NCI-H2227 (cell line): ENCODE results near the gene GDE1.

Experiments used
- DNase-seq: peaks from one replicate; lab custom pipeline; 2025; ENCODE audit not compliant: unreplicated experiment; lab: John Stamatoyannopoulos, UW

The GDE1 gene

GRCh38 chr16:19524616-19525384 is 2.9 kb upstream of the GDE1 start:
- peak; percentile 35 for DNase-seq

- DNase-seq, result no peak
Observed at GRCh38 chr16:19524356-19524615, 2.4 kb upstream of the GDE1 start.

DNA sequence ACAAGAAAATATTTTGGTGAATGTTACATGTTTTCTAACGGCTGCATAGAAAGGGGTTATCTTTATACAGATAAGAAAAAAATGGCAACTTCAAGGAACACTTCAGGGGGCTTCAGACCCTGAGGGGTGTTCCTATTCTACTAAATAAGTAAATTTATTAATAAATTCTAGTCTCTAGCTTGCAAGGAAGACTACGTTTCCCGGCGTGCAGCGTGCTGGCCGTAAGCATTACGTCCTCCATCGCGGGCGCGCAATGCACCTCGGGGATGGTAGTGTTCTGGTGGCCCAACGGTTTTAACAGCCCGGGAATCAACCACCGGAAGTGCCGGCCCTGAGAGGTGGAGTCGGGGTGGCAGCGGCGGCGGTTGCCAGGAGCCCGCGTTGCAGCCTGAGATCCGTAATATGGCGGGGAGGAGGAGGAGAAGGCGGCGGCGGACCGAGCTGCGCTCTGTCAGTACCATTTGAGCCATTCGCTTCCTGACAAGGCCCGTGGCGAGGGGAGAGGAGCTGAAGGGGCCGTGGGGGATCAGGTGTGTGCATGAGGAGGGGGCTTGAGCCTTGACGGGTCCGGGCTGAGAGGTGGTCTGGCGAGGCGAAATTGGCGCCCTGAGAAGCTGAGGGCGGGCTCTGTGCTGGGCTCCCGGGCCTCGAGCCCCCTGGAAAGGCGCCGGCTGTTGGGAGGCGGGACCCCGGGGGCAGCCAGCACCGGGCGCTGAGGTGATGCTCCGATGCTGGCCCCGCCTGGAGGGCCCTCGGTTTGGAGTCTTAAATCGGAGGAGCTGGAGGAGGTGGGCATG is 1.9 kb upstream of the GDE1 start, which contains the start of gene CCP110:
Gene CCP110, plus strand, starts transcription at position 384 of the 797 bp plus-strand sequence. CDS start 3,940 bp downstream, outside the sequence.
- peak; percentile 98 for DNase-seq

DNA sequence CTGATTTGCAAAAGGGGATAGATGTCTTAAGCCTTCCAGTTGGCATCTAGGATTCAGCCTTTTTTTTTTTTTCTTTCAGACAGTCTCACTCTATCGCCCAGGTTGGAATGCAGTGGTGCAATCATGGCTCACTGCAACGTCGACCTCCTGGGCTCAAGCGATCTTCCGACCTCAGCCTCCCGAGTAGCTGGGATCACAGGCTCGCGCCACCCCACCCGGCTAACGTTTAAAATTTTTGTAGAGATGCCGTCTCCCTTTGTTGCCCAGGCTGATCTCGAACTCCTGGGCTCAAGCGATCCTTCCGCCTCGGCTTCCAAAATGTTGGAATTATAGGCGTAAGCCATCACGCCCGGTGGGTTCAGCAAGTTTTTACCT is 1.3 kb upstream of the GDE1 start:
- no peak for DNase-seq

DNA sequence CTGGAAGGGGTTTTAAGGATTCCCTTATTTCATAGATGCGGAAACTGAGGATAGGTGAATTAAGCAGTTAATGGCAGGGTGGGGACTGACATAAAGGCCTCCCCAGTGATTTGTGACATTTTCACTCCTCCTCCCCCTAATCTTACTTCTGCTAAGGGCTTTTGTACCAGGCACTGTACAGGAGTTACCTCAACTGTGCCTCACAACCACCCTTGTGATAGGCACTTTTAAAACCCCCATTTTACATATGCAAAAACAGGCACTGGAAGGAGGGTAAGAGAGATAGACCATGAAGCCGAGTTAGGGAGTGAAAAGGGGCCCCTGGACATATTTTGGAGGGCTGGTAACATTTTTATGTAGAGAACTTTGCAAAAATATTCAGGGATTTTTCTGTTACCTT is 862 bp upstream of the GDE1 start:
- DNase-seq, result no peak

DNA sequence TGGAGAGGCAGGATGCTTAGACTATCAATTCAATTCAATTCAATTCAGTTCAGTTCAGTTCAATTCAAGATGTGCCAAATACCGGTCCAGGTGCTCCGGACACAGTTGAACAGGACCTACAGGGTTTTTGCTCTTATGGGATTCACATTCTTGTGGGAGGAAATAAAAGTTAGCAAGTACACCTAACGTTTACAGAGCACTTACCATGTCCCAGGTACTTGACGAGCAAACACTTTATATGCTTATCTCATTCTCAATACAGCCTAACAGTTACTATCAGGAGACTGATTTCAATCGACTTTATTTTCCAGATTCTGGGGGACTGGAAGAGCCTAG is 467 bp upstream of the GDE1 start:
- no peak for DNase-seq

DNA sequence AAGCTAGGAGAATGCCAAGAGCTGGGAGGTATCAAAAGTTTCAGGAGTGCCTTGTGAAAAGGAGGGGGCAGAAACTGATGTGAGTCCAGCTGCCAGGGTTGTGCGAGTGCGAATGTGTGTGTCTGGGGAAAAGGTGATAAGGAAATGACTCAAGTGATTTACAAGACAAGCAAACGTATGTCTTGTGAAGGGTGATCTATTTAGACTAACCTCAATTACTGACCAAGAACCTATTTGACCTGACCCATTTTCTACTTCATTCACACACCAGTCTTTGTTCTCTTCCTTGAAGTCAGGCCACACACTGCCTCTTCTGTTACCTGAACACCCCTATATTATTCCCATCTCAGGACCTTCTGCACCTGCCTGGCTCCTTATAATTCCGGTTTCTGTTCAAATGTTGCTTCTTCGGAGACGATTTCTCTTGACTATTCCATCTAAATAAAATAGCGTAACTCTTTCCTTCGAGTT is 1.0 kb downstream of the GDE1 start:
- DNase-seq, result no peak

GRCh38 chr16:19518388-19518787 is 3.5 kb downstream of the GDE1 start:
- no peak for DNase-seq

DNA sequence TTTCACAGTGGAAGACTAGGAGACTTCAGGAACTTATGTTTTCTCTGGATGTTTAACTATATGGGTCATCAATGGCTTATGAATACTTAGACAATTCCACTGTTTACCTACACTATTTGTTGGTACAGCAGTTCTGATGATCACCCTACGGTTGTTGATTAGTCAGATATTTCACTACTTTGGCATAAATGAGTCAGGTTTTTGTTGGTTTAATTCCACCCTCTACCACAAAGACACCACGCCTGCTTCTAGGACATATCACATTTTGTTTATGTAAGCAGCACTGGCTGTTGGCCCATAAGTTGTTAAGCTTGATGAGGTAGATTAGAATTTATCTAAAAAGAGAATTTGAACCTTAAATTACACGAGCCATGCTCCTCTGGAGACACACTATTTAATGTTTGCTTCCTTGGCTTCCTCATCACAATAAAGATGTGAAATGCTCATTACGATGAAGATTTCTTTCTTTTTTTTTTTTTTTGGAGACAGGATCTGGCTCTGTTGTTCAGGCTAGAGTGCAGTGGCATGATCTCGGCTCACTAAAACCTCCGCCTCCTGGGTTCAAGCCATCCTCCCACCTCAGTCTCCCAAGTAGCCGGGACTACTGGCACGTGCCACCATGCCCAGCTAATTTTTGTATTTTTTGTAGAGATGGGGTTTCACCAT is 4.3 kb downstream of the GDE1 start:
- no peak for DNase-seq

- DNase-seq, result no peak
Observed at GRCh38 chr16:19515757-19516156, 6.1 kb downstream of the GDE1 start.

DNA sequence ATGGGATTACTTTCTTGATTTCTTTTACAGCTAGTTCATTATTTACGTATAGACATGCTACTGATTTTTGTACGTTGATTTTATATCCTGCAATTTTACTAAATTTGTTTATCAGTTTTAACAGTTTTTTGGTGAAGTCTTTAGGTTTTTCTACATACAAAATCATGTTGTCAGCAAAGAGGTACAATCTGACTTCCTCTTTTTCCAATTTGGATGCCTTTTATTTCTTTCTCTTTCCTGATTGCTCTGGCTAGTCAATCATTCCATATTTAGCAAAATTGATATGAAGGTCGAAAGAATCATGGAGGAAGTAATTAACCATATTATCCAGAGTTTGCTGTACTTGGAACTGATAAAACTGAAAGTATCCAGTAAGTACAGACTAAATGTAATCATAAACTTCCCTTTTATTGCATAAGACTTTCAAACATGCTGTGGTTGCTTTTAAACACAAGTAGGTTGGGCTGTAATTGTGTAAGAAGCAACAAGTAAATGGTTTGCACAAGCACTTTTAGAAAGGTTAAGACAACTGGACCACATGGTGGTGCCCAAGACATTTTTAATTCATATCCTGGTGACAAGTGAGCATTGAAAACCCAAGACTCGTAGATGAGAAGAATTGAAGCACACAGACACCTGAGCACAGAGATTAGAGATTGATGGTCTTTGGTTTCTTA is 8.4 kb downstream of the GDE1 start:
- no peak for DNase-seq

DNA sequence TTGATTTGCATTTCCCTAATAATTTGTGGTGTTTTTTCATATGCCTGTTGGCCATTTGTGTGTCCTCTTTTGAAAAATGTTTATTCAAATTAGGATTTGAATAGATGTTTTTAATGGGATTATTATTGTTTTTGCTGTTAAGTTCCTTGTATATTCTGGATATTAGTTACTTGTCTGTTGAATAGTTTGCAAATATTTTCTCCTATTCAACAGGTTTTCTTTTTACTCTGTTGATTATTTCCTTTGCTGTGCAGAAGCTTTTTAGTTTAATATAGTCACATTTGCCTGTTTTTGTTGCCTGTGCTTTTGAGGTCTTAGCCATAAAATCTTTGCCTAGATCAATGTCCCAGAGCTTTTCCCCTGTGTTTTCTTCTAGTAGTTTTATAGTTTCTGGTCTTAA is 9.6 kb downstream of the GDE1 start:
- DNase-seq, result no peak

DNA sequence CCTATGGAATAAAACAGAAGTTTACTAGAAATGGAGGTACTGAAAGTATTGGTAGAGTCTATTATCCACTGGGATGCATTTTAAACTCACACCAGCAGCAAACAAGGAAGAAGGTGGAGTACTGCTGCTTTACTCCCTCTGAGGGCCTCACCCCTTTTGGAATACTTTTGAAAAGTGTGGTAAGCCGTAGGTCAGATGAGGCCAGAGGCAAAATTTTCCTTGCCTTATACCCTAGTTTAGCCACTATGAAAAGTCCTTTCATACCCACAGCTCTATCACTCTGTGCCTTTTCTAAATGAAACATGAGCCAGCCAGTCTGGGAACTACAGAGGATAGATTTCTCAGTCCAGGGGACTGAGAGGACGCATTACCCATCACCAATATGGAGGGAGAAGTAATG is 14.0 kb downstream of the GDE1 start:
- no peak for DNase-seq

- DNase-seq, result no peak
Observed at GRCh38 chr16:19506965-19507364, 14.9 kb downstream of the GDE1 start.

GRCh38 chr16:19505600-19506303 is 16.1 kb downstream of the GDE1 start:
- no peak for DNase-seq

- no peak for DNase-seq
Observed at GRCh38 chr16:19503461-19504075, 18.3 kb downstream of the GDE1 start.

GRCh38 chr16:19502395-19503131 is 19.3 kb downstream of the GDE1 start:
- peak; percentile 83 for DNase-seq

DNA sequence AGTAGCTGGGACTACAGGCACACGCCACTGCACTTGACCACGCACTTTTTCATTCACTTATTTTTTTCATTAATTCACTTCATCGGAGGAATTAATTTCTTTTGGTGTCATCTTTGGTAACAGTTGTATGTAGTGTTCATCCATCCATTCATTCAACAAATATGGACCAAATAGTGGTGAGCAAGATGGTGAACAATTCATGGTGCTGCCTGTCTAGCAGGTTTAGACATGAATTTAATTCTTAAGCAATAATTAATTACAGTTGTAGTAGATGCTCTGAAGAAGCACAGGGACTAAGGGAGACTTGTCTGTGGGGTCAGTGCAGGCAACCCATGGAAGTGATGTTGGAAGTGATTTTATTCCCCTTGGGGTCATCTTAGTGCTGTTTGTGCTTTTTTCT is 22.4 kb downstream of the GDE1 start:
- no peak for DNase-seq

- no peak for DNase-seq
Observed at GRCh38 chr16:19499006-19499405, 22.9 kb downstream of the GDE1 start.

GRCh38 chr16:19497176-19497575 is 24.7 kb downstream of the GDE1 start:
- no peak for DNase-seq
